GM19452 (cell line): ENCODE measurements around the gene TRMT44.
A peak's percentile ranks its signal among the peaks of the same experiment; 100 is the strongest.
"Not testable (repeated sequence)": the region's sequence is repeated elsewhere in the genome, so short reads cannot be mapped to it uniquely, and the experiment has no call there.

Experiments
- ATAC-seq: cut with Tn5 transposase; IDR thresholded peaks from one replicate; pipeline ENCODE4 v1.9.1; 2021; ENCODE audit not compliant: unreplicated experiment

The TRMT44 gene

GRCh38 chr4:8405516-8405875 is 35.1 kb upstream of the TRMT44 start:
- ATAC-seq = no peak

- ATAC-seq = not testable (repeated sequence)
These were observed 33.7 kb upstream of the TRMT44 start for GRCh38 chr4:8406887-8407286.

GRCh38 chr4:8407316-8407715 is 33.3 kb upstream of the TRMT44 start:
- ATAC-seq = no peak

GRCh38 chr4:8407756-8408155 is 32.8 kb upstream of the TRMT44 start:
- no peak for ATAC-seq

- no peak for ATAC-seq
These were observed 31.1 kb upstream of the TRMT44 start for GRCh38 chr4:8409264-8410065.

GRCh38 chr4:8410066-8410625 is 30.4 kb upstream of the TRMT44 start:
- ATAC-seq = no peak

- no peak for ATAC-seq
These were observed 29.8 kb upstream of the TRMT44 start for GRCh38 chr4:8410641-8411271.

- ATAC-seq = no peak
These were observed 29.0 kb upstream of the TRMT44 start for GRCh38 chr4:8411351-8412180.

GRCh38 chr4:8412288-8412687 is 28.3 kb upstream of the TRMT44 start:
- no peak for ATAC-seq

- no peak for ATAC-seq
These were observed 26.2 kb upstream of the TRMT44 start for GRCh38 chr4:8414377-8414776.

GRCh38 chr4:8417071-8417614 is 23.4 kb upstream of the TRMT44 start:
- ATAC-seq = no peak

GRCh38 chr4:8419222-8420041 is 21.1 kb upstream of the TRMT44 start:
- peak; percentile 89 for ATAC-seq

- ATAC-seq = not testable (repeated sequence)
These were observed 20.4 kb upstream of the TRMT44 start for GRCh38 chr4:8420151-8420550.

GRCh38 chr4:8422327-8422726 is 18.2 kb upstream of the TRMT44 start:
- no peak for ATAC-seq

GRCh38 chr4:8422786-8423185 is 17.8 kb upstream of the TRMT44 start:
- ATAC-seq = no peak

- no peak for ATAC-seq
These were observed 13.3 kb upstream of the TRMT44 start for GRCh38 chr4:8427262-8427661.

- ATAC-seq = peak; percentile 63
These were observed 12.8 kb upstream of the TRMT44 start for GRCh38 chr4:8427761-8428287.

- ATAC-seq = peak; percentile 91
These were observed 12.1 kb upstream of the TRMT44 start for GRCh38 chr4:8428288-8429097.

GRCh38 chr4:8431553-8431952 is 9.0 kb upstream of the TRMT44 start:
- ATAC-seq = no peak
